HG03045 (cell line): ENCODE measurements around the gene RNF220.
"Not testable (repeated sequence)": the region's sequence is repeated elsewhere in the genome, so short reads cannot be mapped to it uniquely, and the experiment has no call there.

Source experiments
- ATAC-seq: cut with Tn5 transposase; IDR thresholded peaks from one replicate; pipeline ENCODE4 v1.9.1; 2021; ENCODE audit warnings: mild to moderate bottlenecking, moderate library complexity; ENCODE audit not compliant: unreplicated experiment

Gene RNF220

GRCh38 chr1:44485934-44486460 lies 80.9 kb downstream of the RNF220 start:
- no peak for ATAC-seq

- no peak for ATAC-seq
Measured at GRCh38 chr1:44489481-44489880, 84.4 kb downstream of the RNF220 start.

- no peak for ATAC-seq
Measured at GRCh38 chr1:44496541-44497171, 91.6 kb downstream of the RNF220 start.

- no peak for ATAC-seq
Measured at GRCh38 chr1:44497422-44498170, 92.5 kb downstream of the RNF220 start.

- no peak for ATAC-seq
Measured at GRCh38 chr1:44499306-44499705, 94.3 kb downstream of the RNF220 start.

- no peak for ATAC-seq
Measured at GRCh38 chr1:44500181-44501046, 95.4 kb downstream of the RNF220 start.

GRCh38 chr1:44501047-44501890 lies 96.2 kb downstream of the RNF220 start:
- no peak for ATAC-seq

GRCh38 chr1:44502823-44503222 lies 97.8 kb downstream of the RNF220 start:
- not testable (repeated sequence) for ATAC-seq

- ATAC-seq: no peak
Measured at GRCh38 chr1:44503625-44504024, 98.6 kb downstream of the RNF220 start.

- ATAC-seq: no peak
Measured at GRCh38 chr1:44505210-44505993, 100.3 kb downstream of the RNF220 start.

GRCh38 chr1:44507490-44508396 lies 102.7 kb downstream of the RNF220 start:
- ATAC-seq: no peak

- no peak for ATAC-seq
Measured at GRCh38 chr1:44508397-44508745, 103.3 kb downstream of the RNF220 start.

GRCh38 chr1:44511363-44511762 lies 106.3 kb downstream of the RNF220 start:
- no peak for ATAC-seq

GRCh38 chr1:44511769-44512168 lies 106.7 kb downstream of the RNF220 start:
- ATAC-seq: no peak

- ATAC-seq: no peak
Measured at GRCh38 chr1:44512313-44512885, 107.3 kb downstream of the RNF220 start.

GRCh38 chr1:44513111-44513510 lies 108.1 kb downstream of the RNF220 start:
- no peak for ATAC-seq

GRCh38 chr1:44514673-44515072 lies 109.6 kb downstream of the RNF220 start:
- no peak for ATAC-seq

GRCh38 chr1:44515416-44515815 lies 110.4 kb downstream of the RNF220 start:
- ATAC-seq: no peak
